Endothelial cell of umbilical vein (primary cell): ENCODE measurements around the gene FGD6.
"Not testable (repeated sequence)": the region's sequence is repeated elsewhere in the genome, so short reads cannot be mapped to it uniquely, and the experiment has no call there.

Experiments used
- CTCF ChIP-seq, 2 donors: IDR thresholded peaks; 1 replicate in 1 of 2; 2 replicates in 1 of 2; pipeline ENCODE4 v1.5.1; 2011; ENCODE audit warnings: low read length in 2 of 2, mild to moderate bottlenecking in 2 of 2, moderate library complexity in 2 of 2, control low read depth in 1 of 2, inconsistent platforms in 1 of 2, low read depth in 1 of 2; ENCODE audit not compliant: insufficient read depth in 1 of 2; ENCODE audit errors: extremely low read depth in 1 of 2
- EZH2 ChIP-seq: IDR thresholded peaks from 2 replicates; pipeline ENCODE4 v1.6.1; 2012; ENCODE audit warnings: borderline replicate concordance, low read depth, mild to moderate bottlenecking, moderate library complexity, low read length, inconsistent platforms; ENCODE audit not compliant: severe bottlenecking
- FOS ChIP-seq: IDR thresholded peaks from 2 replicates; pipeline ENCODE4 v1.6.1; 2011; ENCODE audit warnings: mild to moderate bottlenecking, low read length, moderate library complexity, borderline replicate concordance; ENCODE audit not compliant: insufficient read depth
- GATA2 ChIP-seq: IDR thresholded peaks from 2 replicates; pipeline ENCODE4 v1.7.0; 2011; ENCODE audit warnings: low read depth, mild to moderate bottlenecking, moderate library complexity, mixed read lengths, low read length; ENCODE audit not compliant: insufficient read length, insufficient read depth
- JUN ChIP-seq: IDR thresholded peaks from 2 replicates; pipeline ENCODE4 v1.6.1; 2011; ENCODE audit warnings: borderline replicate concordance, low read depth; ENCODE audit not compliant: insufficient read length, insufficient read depth
- MAX ChIP-seq: IDR thresholded peaks from 2 replicates; pipeline ENCODE4 v1.6.1; 2011; ENCODE audit not compliant: insufficient read depth, insufficient read length
- MYC ChIP-seq: IDR thresholded peaks from one replicate; pipeline ENCODE4 v1.6.1; 2011; ENCODE audit warnings: mild to moderate bottlenecking, low read depth, low read length
- POLR2A ChIP-seq: IDR thresholded peaks from 2 replicates; pipeline ENCODE4 v1.6.1; 2012; ENCODE audit warnings: low read depth, mild to moderate bottlenecking, control low read depth, low read length
- POLR2AphosphoS5 ChIP-seq: IDR thresholded peaks from 2 replicates; pipeline ENCODE4 v1.6.1; 2012; ENCODE audit warnings: low read depth, mild to moderate bottlenecking, control low read depth, low read length, moderate library complexity; ENCODE audit not compliant: insufficient read depth

GRCh38 chr12:95241138-95241537 is 23.9 kb upstream of the FGD6 start:
- TF ChIP-seq GATA2; POLR2A; MAX; CTCF (IDR thresholded peaks at IDR 0.05; ENCODE audit: extremely low read depth in 1 of 2, insufficient read depth in 1 of 2, low read depth in 1 of 2, low read length in 2 of 2); EZH2; MYC; POLR2AphosphoS5; JUN; FOS: not testable (repeated sequence)
